ENCODE data around the gene RPP25L.
A peak's percentile ranks its signal among the peaks of the same experiment; 100 is the strongest.

Gene RPP25L

GRCh38 chr9:34560599-34561214 lies 51.2 kb downstream of the RPP25L start:
- H3K4me3 ChIP-seq (ENCODE audit: low read depth in 1 of 5, low read length in 5 of 5), result no peak overlapping the region
- H3K9ac ChIP-seq (ENCODE audit: low read length in 5 of 5), result no peak overlapping the region

More at GRCh38 chr9:34560599-34561214, 51.2 kb downstream of the RPP25L start:
- Histone ChIP-seq H3K4me1 (ENCODE audit: control insufficient read depth in 5 of 5, insufficient read depth in 5 of 5, low read length in 5 of 5) (peaks cover 0 to 24% (median 18%) of the 10 kb centered on the region in 5 donors), H3K27ac (ENCODE audit: low read depth, low read length) (peak overlapping the region; percentile 33), H3K27me3 (ENCODE audit: control insufficient read depth in 5 of 5, insufficient read depth in 4 of 5, low read length in 5 of 5) (peaks cover 0 to 18% (median 3%) of the 10 kb centered on the region in 5 donors), H3K36me3 (ENCODE audit: control insufficient read depth in 5 of 5, insufficient read depth in 5 of 5, low read length in 5 of 5) (peaks cover 0 to 34% (median 15%) of the 10 kb centered on the region in 5 donors), H3K9me3 (ENCODE audit: control insufficient read depth in 5 of 5, low read length in 5 of 5) (peaks cover 0 to 6% (median 0%) of the 10 kb centered on the region in 5 donors)

All from subcutaneous abdominal adipose tissue (tissue), 5 donors.